NCI-H2196 treated with DMSO at 0.1 percent for 48 hours (cell line): ENCODE measurements around the gene FUT3.
A peak's percentile ranks its signal among the peaks of the same experiment; 100 is the strongest.
"Not testable (repeated sequence)": the region's sequence is repeated elsewhere in the genome, so short reads cannot be mapped to it uniquely, and the experiment has no call there.

Source experiments
- DNase-seq: peaks from one replicate; lab custom pipeline; 2025; ENCODE audit not compliant: unreplicated experiment; lab: John Stamatoyannopoulos, UW

Gene FUT3

GRCh38 chr19:5882421-5882968 is 31.2 kb upstream of the FUT3 start:
- no peak for DNase-seq

GRCh38 chr19:5881543-5882299 is 30.5 kb upstream of the FUT3 start:
- peak; percentile 56 for DNase-seq

DNA sequence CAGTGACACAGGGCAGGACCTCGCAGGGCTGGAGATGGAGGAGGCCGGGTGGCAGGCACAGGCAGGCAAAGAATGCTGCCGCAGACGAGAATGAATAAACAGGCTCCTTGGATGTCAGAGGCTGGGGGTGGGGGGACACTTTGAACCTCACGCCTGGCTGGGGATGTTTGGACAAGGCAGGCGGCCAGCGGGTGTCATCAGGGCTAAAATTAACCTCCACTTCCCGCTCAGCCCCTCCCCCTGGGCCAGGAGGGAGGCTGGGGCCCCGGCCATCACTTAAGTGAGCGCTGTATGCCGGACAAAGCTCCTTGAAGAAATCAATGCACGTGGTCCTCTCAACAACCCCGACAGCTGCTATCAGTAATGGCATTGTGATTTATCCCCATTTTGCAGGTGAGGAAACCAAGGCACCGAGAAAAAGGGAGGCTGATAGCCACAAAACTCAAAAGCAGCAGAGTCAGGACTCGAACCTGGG is 29.4 kb upstream of the FUT3 start:
- DNase-seq, result peak; percentile 38

DNA sequence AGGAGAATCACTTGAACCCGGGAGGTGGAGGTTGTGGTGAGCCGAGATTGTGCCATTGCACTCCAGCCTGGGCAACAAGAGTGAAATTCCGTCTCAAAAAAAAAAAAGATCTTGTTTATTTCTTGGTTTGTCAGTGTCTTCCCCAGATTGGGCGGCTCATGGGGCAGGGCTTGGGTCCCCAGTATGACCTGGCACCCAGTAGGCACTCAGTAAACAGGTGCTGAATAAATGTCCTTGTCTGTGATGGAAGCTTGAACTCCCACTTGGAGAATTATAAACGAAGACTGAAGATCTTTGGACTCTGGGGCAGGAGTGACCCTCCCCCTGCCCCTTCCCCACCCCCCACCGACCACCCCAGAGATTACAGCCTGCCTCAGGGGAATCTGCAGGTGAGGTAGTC is 28.9 kb upstream of the FUT3 start:
- DNase-seq, result no peak

DNA sequence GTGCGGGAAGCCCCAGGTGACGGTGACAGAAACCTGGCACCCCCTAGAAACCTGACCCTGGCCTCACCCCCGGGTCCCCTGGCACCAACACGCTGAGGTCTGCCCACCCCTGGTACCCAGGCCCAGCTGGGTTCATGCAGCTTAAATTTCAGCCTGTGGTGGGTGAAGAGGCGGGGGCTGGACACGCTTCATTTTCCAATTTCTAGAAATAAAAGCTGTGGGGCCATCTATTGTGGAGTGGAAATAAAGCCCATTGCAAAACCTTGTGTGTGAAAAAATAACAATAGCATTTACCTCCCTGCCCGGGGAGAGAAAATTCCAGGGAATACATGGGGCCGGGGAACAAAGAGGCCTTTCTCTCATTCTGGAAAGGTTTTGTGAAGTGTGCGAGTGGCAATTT is 26.6 kb upstream of the FUT3 start:
- DNase-seq, result no peak

DNA sequence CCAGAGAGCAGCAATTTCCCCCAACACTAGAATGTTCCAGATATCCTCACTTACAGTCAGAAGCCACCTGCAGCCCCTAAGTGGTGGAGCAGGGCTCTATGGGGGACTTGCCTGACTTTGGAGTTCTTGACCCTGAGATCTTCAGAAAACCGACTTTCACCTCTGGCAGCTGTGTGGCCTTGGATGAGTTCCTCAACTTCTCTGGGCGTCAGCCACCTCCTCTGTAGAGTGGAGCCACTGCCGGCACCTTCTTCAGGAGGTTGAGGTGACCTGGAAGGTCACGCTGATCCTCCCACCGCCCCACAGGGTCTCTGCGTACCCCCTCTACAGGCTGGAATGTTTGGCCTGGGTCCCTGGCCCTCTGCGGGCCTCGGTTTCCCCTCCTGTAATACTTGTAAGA is 26.2 kb upstream of the FUT3 start:
- no peak for DNase-seq

DNA sequence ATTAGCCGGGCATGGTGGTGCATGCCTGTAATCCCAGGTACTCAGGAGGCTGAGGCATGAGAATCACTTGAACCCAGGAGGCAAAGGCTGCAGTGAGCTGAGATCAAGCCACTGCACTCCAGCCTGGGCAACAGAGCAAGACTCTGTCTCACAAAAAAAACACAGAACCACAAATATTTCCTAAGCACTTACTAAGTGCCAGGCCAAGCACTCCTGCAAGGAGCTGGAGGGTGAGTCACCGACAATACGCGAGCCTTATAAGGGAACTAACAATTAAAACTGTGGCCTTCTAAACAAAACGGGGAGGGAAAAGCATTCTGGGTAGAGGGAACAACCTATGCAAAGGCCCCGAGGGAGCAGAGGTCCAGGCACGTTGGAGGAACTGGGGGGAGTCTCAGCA is 23.2 kb upstream of the FUT3 start:
- DNase-seq, result not testable (repeated sequence)

GRCh38 chr19:5873617-5874199 is 22.5 kb upstream of the FUT3 start:
- DNase-seq, result no peak

GRCh38 chr19:5870986-5871394 is 19.7 kb upstream of the FUT3 start:
- no peak for DNase-seq

- DNase-seq, result no peak
These were observed 16.2 kb upstream of the FUT3 start for GRCh38 chr19:5867201-5868136.

GRCh38 chr19:5865772-5866171 is 14.5 kb upstream of the FUT3 start:
- DNase-seq, result no peak

DNA sequence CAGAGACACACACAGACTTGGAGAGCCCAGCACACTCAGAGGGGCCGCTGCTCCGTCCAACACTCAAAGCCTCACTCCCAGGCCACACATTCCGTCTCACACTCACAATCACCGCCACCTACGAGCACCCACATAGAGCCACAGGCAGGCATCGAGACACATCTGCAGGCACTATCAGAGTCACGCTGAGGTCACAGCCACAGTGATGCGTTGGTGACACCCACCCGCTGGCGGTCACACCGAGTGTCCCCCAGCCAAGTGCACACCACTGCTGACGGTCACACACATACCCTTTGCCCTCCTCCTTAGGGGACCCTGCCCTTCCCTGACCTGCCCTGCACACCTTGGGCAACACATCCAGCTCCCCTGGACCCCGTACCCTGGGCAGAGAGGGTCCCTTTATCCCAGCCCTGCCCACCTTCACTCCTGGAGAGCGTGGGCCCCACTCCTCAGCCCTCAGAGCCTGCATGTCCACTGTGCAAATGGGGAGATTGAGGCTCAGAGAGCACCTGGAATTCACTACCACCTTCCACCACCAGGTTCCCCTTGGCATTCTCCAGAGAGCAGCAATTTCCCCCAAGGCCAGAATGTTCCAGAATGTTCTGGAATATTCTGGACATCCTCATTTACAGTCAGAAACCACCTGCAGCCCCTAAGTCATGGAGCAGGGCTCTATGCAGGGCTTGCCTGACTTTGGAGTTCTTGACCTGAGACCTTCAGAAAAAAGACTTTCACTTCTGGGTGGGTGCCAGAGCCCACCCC is 13.7 kb upstream of the FUT3 start:
- no peak for DNase-seq

DNA sequence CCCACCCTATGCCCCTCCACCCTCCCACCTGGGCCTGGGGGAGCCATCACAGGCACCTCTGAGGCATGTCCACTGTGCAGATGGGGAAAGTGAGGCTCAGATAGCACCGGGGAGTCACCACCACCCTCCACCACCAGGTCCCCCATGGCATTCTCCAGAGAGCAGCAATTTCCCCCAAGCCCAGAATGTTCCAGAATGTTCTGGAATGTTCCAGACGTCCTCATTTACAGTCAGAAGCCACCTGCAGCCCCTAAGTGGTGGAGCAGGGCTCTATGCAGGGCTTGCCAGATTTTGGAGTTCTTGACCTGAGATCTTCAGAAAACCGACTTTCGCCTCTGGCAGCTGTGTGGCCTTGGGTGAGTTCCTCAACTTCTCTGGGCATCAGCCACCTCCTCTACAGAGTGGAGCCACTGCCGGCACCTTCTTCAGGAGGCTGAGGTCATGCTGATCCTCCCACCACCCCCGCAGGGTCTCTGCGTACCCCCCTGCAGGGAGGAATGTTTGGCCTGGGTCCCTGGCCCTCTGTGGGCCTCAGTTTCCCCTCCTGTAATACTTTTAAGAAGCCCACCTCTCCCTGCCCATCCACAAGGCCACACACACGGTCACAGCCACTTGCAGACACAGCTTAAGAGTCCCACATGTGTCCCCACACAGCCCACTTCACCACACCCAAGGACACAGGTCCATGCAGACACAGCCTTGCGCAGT is 12.9 kb upstream of the FUT3 start:
- DNase-seq, result no peak

DNA sequence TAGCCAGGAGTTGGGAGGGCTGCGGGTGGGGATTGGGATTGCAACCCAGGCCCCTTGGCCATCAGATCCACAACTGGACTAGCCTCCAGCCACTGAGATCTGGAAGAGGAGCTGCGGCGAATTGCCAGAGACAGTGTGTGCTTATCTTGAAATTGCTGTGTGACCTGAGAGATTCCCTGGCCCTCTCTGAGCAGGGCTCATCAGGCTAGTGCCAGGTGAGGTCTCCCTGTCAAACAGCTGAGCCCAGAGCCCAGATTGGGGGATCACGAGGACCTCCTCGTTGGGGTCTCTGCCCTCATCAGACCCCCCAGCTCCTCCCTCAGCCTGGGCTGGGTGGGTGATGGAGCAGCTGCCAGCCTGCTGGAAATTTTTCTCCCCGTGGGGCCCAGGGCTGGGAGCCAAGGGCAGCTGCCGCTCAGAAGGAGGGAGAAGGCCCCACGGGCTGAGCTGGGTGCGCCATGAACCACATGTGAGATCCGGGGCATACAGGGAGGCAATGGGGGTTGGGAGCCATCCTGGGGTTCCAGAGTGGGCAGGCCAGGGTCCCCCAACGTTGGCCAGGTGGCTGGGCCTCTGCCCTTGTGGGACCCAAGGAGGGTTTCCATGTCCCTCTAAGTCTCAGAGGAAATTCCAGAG is 11.9 kb upstream of the FUT3 start:
- no peak for DNase-seq

DNA sequence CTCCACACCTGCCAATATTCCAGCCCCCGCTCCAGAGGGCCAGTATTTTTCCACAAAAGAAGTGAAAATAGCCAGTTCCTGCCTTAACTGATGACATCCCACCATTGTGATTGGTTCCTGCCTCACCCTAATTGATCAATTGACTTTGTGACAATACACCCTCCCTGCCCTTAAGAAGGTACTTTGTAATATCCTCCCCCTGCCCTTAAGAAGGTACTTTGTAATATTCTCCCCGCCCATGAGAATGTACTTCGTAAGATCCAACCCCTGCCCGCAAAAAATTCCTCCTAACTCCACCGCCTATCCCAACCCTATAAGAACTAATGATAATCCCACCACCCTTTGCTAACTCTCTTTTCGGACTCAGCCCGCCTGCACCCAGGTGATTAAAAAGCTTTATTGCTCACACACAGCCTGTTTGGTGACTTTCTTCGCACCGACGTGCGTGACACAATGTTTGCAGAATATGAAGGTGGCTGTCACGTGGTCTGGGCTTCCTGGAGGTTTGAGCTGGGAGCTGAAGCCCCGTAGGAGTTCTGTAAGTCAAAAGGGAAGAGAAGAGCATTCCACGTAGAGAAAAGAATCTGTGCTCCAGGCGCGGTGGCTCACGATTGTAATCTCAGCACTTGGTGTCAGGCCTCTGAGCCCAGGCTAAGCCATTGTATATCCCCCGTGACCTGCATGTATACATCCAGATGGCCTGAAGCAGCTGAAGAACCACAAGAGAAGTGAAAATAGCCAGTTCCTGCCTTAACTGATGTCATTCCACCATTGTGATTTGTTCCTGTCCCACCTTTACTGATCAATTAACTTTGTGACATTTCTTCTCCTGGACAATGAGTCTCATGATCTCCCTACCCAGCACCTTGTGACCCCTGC is 6.2 kb upstream of the FUT3 start:
- DNase-seq, result no peak

DNA sequence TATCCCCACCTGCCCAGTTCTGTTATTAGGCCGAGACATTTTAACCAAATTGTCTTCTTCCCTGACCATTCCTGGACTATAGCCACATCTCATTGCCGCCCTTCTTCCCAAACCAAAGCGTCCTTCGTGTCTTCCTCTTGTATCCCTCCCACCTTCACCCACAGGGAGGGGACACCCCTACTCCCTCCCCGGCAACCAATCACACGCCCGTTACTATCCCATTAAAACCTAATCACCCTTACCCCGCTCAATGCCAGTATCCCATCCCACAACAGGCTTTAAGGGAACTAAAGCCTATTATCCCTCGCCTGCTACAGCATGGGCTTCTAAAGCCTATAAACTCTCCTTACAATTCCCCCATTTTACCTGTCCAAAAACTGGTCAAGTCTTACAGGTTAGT is 3.9 kb upstream of the FUT3 start:
- not testable (repeated sequence) for DNase-seq

GRCh38 chr19:5854121-5854520 is 2.9 kb upstream of the FUT3 start:
- not testable (repeated sequence) for DNase-seq

DNA sequence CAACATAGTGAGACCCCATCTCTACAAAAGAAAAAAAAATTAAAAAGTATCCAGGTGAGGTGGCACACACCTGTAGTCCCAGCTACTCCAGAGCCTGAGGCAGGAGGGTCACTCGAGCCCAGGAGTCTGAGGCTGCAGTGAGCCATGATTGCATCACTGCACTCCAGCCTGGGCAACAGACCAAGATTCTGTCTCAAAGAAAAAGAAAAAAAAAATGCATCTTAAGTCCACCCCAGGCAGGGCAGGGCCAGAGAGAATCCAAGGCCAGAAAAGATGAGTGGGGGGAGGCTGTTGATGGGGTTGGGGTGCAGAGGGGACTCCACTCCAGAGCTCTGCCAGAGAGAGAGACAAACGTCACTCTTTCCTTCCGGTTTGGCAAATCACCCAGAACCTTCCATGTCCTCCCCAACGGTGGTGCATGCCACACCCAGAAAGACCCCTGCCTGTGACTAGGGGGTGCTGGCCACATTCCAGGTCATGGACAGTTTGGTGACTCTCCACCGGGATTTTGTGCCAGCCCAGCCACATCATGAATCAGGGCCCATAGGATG is 431 bp downstream of the FUT3 start:
- DNase-seq, result no peak
